CD4-positive, alpha-beta T cell treated with Interleukin-2 at 100 ng/mL for 4 hours (primary cell): ENCODE measurements around the gene KRT71.
A peak's percentile ranks its signal among the peaks of the same experiment; 100 is the strongest.
"Not testable (repeated sequence)": the region's sequence is repeated elsewhere in the genome, so short reads cannot be mapped to it uniquely, and the experiment has no call there.

Experiments used
- DNase-seq: peaks from one replicate; pipeline ENCODE4 v3.0.0-alpha.2; 2020; ENCODE audit warnings: low spot score

KRT71 gene

GRCh38 chr12:52552681-52553195 is at the start of gene KRT71:
Gene KRT71 (minus strand): TSS chr12:52553145. CDS start chr12:52553077, 68 bp downstream.
- no peak for DNase-seq

DNA sequence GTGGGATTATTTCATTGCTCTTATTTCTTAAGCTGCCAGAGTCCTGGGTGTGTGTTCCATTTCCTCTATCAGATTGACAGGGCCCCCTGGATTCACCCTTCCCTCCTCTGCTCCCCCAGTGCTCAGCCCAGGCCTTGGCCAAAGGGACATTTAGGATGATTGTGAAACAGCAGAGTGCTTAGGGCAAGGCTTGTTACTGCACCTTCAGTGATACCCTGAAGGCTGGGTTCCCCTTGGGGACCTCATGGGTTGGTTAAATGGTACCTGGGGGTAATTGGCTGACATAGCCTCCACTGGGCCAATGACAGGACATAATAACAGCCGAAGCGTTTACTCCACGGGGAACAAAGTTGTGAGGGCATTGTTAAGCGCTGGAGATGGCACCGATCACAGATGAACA is 49.6 kb upstream of the KRT71 start:
- DNase-seq, result no peak

DNA sequence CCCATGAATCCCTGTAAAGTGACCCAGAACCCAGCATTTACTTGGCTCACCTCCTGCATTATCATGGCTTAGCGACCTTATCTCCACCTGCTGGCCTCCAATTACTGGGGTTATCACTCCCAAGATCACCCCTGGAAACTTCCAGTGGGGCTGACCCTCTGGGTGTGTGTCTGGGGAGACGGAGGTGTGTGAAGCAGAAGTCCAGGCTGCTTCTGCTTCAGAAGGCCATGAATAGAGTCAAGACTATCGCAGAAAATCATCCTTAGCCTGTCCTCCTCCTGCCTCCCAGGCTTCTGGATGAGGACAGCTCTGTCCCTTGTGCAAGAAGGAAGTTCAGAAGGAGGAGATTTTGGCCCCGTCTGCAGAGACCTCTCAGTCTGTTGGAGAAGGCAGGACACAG is 48.7 kb upstream of the KRT71 start:
- DNase-seq, result no peak

DNA sequence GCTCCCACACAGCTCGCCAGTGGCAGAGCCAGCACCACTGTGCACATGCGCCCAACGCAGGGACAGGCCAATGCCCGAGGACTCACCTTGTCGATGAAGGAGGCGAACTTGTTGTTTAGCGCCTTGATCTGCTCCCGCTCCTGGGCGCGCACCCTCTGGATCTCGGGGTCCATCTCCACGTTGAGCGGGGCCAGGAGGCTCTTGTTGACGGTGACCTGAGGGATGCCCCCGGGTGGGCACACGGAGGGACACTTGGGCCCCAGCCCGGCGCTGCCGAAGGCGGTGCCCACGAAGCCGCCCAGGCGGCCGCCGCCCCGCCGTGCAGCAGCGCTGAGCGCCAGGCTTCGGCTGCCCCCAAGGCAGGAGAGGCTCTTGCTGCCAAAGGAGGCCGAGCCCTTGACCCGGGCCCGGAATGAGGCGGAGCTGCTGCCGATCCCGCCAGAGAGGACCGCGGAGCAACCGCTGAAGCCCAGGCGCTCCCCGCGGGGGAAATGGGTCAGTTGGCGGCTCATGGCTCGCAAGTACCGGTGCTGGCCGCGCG is 48.1 kb upstream of the KRT71 start, which contains the start of gene KRT72:
Gene KRT72 (minus strand): TSS at position 523 of the 541 bp plus-strand sequence. CDS start 11 bp downstream, at position 512.
- DNase-seq, result no peak

DNA sequence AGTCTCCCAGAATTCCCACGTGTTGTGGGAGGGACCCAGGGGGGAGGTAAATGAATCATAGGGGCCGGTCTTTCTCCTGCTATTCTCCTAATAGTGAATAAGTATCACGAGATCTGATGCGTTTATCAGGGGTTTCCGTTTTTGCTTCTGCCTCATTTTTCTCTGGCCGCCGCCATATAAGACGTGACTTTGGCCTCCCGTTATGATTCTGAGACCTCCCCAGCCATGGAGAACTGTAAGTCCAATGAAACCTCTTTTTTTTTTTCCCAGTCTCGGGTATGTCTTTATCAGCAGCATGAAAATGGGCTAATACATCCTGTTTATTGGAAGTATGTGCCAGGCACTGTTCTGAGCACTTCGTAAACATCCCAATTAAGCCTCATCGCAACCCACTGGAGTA is 47.5 kb upstream of the KRT71 start:
- no peak for DNase-seq

DNA sequence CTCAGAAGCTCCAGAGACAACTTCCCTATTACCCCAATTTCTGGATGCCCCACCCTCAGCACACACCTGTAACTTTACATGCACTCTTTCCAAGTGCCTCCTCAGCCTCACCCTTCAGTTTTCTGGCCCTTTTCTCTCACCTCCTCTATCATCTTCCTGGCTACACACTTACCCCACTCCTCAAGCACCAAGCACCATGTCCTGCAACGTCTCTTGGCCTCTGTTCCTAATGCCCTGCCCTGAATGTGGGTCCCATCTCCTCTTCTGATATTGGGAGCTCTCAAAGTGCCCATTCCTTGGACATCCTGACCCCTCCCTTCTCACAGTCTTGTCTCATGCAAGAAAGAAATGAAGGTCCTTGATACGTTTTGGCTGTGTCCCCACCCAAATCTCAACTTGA is 47.1 kb upstream of the KRT71 start:
- no peak for DNase-seq

GRCh38 chr12:52598966-52599365 is 46.0 kb upstream of the KRT71 start:
- no peak for DNase-seq

- not testable (repeated sequence) for DNase-seq
These were observed 41.3 kb upstream of the KRT71 start for GRCh38 chr12:52594237-52594636.

DNA sequence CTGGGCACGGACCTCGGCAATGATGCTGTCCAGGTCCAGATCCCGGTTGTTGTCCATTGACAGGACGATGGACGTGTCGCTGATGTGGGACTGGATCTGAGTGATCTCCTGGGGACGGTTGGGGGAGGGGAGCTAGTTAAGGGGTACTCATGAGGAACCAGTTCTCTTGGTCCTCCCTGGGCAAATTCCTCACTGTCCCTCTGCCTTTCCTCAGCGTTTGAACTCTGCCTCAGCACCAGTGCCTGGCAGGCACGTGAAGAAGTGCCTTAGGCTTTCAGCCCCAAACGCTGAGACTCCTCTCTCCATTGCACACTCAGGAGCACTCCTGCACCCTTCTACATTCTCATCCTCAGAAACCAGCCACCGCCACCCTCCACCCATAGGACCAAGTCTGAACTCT is 38.6 kb upstream of the KRT71 start:
- DNase-seq, result no peak

- DNase-seq, result no peak
These were observed 37.1 kb upstream of the KRT71 start for GRCh38 chr12:52590021-52590420.

DNA sequence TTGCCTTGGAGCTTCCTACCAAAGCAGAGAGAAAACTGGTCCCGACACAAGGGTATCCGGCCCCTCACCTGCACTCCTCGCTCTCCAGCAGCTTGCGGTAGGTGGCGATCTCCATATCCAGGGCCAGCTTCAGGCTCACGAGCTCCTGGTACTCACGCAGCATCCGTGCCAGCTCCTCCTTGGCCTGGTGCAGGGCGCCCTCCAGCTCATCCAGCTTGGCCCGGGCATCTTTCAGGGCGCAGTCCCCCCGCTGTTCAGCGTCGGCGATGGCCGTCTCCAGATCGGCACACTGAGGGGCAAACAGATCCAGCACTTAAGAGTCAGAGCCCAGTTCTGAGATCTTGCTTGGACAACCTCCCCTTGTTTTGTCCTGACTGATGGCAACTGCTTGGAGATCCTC is 34.6 kb upstream of the KRT71 start:
- no peak for DNase-seq

GRCh38 chr12:52585946-52586345 is 33.0 kb upstream of the KRT71 start:
- DNase-seq, result peak; percentile 13

DNA sequence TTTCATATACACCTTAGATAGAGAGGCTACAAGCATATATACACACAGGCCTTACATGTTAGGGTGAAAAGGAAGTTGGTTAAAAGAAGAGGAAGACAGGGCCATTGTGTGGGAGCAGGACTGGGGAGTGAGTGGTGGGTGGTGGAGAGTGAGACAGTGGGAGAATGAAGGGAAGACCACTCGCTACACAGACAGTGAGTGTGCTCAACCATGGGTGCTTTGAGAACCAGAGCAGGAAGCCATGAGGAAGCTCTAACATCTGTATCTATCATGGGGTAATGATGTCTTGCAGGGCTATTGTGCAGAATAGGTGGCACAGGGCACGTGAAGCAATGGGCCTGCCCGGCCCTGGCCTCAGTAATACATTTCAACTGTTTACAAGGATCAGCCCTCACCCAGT is 32.1 kb upstream of the KRT71 start:
- DNase-seq, result no peak

DNA sequence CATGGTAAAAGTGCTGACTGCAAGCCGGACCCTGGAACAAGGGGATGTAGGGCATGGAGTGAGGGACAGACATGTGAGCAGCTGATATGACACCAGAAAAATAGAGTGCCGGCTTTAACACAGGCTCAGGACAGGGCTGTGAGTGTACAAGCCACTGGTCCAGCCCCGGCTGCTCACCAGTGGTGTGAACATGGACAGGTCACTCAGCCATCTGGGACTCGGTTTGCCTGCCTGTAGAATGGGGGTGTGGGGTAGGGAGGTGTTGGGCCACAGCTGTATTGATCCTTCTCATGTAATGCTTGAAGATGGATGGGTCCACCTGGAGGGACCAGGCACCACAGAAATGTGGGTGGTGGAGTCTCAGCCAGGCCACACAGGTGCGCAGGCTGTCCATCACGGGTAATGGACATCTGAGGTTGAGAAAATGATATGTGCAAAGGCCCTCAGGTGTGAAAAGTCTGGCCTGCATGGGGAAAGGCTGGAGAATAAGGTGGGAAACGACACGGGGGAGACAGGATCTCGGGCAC is 31.3 kb upstream of the KRT71 start:
- DNase-seq, result no peak

- DNase-seq, result peak; percentile 65
These were observed 30.1 kb upstream of the KRT71 start for GRCh38 chr12:52582971-52583456.

DNA sequence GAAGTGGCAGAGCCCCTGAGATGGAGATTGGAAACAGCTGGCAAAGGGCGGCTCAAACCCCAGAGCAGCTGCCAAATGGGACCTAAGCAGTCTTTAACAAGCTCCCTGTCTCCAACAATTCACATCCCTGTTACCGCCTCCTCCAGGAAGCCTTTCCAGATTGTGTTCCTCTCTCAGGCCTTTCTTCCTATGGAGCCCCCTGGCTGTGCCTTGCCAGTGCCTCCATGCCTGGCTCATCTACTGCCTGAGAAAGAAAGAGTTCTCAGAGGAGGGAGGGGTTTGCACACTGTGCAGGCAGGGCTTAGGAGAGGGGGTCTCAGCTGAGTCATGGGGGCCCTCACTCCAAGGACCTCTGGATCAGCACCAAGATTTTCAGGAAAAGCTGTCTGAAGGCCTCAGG is 29.5 kb upstream of the KRT71 start:
- no peak for DNase-seq

GRCh38 chr12:52581481-52581880 is 28.5 kb upstream of the KRT71 start:
- no peak for DNase-seq

DNA sequence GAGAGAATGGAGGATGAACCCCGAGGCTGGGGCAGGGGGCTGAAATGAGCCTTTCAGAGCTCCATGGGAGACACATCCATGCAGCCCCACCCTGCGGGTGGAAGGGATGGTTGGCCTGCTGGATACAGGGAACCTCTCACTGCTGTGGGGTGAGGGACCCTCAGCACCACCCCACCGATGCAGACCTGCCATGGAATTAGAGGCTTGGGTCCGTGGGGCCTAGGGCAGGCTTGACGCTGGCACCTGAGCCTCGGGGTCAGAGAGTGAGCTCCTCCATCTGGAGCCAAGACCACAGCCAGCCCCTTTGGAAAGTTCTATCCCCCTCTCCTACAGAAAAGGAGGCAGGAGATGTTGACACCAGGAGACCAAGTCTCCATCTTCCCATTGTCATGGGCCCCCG is 28.1 kb upstream of the KRT71 start:
- no peak for DNase-seq

GRCh38 chr12:52580496-52580895 is 27.6 kb upstream of the KRT71 start:
- no peak for DNase-seq

DNA sequence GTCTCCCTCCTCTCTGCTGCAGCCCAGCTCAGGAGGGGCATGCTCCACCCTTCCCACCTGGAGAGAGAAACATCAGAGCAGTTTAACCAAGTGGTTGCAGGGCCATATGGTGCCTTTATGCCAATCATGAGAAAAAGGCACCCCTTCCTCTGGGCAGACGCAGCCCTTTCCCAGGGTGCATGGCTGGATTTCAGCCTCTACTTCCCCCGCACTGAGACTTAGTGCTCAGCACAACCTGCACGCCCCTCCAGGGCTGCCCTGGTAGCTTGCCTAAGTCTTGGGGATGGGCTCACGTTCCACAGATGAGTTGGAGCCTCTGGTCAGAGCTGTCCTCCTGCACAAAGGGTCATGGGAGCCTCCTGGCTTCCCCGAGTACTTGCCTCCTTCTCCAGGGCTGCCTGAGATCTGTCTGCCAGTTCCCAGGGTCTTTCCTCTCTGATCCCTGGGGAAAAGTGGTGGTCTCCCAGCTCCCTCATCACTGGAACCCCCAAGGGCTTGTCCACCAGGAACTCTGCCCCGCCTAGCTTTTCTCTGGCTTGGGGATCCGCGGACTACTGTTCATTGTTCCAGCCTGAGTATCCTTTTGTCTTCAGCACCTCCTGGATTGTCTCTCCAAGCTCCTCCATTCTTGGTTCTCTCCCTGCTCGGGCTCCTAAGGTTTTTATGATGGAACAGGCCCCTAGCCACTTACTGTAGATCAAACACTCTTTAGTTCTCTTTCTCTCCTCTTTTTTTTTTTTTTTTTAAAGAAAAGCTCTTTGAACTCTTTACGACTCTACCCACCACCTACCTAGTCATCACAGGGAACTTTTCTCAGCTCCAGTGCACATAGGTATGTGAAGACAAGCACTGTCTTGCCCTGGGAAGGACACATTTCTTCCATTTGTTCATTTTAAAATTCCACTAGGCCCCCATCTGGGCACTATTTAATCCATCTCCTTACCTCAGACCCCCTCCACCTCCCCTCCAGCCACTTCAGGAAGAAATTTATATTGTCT is 26.8 kb upstream of the KRT71 start:
- DNase-seq, result no peak

DNA sequence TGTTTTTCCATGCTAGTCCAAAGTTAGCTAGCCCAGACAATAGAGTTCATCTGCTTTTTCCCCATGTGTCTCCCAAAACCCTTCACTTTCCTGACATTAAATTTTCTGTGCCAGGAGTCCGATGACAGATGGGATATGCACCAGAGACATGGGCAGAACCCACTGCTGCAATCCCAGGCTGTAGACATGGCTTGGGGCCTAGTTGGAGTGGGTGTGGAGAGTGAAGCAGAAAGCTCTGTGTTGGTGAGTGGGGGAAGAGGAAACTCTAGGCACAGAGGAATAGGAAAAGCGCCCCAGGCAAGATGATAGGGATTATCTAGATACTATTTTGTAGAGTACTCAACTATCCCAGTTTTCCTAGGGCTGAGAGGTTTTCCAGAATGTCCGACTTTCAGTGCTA is 25.5 kb upstream of the KRT71 start:
- no peak for DNase-seq

DNA sequence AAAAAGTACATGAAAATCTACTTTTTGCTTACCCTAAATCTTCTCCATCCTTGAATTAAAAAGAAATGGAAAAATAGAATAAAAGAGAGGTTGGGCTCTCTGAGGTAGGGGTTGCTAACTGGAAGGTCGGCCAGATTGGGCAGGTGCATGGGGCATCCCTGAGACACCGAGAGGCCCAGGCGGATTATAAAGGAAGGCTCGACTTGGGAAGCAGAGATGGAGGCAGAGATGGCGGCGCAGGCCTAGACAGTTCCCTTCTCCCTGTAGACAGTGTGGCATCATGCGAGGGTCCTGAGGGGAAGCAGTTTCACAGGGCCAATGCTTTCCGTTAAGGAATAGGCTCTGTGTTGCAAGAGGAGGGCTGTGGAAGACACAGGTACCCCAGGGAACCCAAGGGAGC is 24.4 kb upstream of the KRT71 start:
- no peak for DNase-seq

GRCh38 chr12:52575948-52576347 is 23.0 kb upstream of the KRT71 start:
- DNase-seq, result no peak
